GM23338 (cell line): ENCODE results near the gene NPDC1. TPM values are rescaled to one million over a fixed set of nuclear protein-coding genes. Genes with fewer than 3 reads are reported as not detected.

Experiments
- ATAC-seq: fragments of 200-7000 bp; cut with Tn5 transposase; 3 replicates; pipeline ENCODE4 v1.9.1; 2020
- DNase-seq: peaks from one replicate; pipeline ENCODE4 v3.0.0-alpha.2; 2015; ENCODE audit warnings: low spot score
- H2AFZ ChIP-seq: fragments of 200-600 bp; sonication (generic); 2 replicates; pipeline ENCODE4 v1.8.0; 2016; ENCODE audit warnings: antibody characterized with exemption, mild to moderate bottlenecking, moderate library complexity
- H3F3A ChIP-seq: fragments of 200-600 bp; sonication (generic); replicated peaks from 2 replicates; pipeline ENCODE4 v1.8.0; 2017; ENCODE audit warnings: antibody characterized with exemption, mixed run types, low read depth
- H3K27ac ChIP-seq: fragments of 200-600 bp; sonication (generic); 2 replicates; pipeline ENCODE4 v1.6.1; 2016; ENCODE audit warnings: low read depth
- H3K27me3 ChIP-seq: fragments of 200-600 bp; sonication (generic); 2 replicates; pipeline ENCODE4 v1.8.0; 2016; ENCODE audit warnings: mild to moderate bottlenecking, mixed run types, moderate library complexity; ENCODE audit not compliant: insufficient read depth
- H3K36me3 ChIP-seq: fragments of 200-600 bp; sonication (generic); 2 replicates; pipeline ENCODE4 v1.8.0; 2016; ENCODE audit warnings: mild to moderate bottlenecking; ENCODE audit not compliant: insufficient read depth
- H3K4me1 ChIP-seq: fragments of 200-600 bp; sonication (generic); 2 replicates; pipeline ENCODE4 v1.8.0; 2016; ENCODE audit warnings: mild to moderate bottlenecking, moderate library complexity; ENCODE audit not compliant: insufficient read depth
- H3K4me2 ChIP-seq: fragments of 200-600 bp; sonication (generic); 2 replicates; pipeline ENCODE4 v1.7.1; 2017; ENCODE audit warnings: mixed run types
- H3K4me3 ChIP-seq: fragments of 200-600 bp; sonication (generic); 2 replicates; pipeline ENCODE4 v1.6.1; 2016; ENCODE audit warnings: mixed run types
- H3K79me2 ChIP-seq: fragments of 200-600 bp; sonication (generic); replicated peaks from 2 replicates; pipeline ENCODE4 v1.8.0; 2017; ENCODE audit warnings: mild to moderate bottlenecking; ENCODE audit not compliant: insufficient read depth
- H3K9me2 ChIP-seq: fragments of 200-600 bp; sonication (generic); 2 replicates; pipeline ENCODE4 v1.8.0; 2017; ENCODE audit not compliant: insufficient read depth
- H4K20me1 ChIP-seq: fragments of 200-600 bp; sonication (generic); replicated peaks from 2 replicates; pipeline ENCODE4 v1.8.0; 2017; ENCODE audit warnings: mild to moderate bottlenecking; ENCODE audit not compliant: insufficient read depth
- H3K27ac Mint-ChIP-seq: 2 replicates; pipeline ENCODE4 v1.8.0; 2020; ENCODE audit warnings: inconsistent platforms, mild to moderate bottlenecking, moderate library complexity, mixed read lengths
- H3K27me3 Mint-ChIP-seq: 3 replicates; pipeline ENCODE4 v1.8.0; 2022; ENCODE audit warnings: low read depth, mild to moderate bottlenecking, moderate library complexity, mixed read lengths, inconsistent platforms; ENCODE audit not compliant: insufficient read depth, poor library complexity
- H3K36me3 Mint-ChIP-seq: 3 replicates; pipeline ENCODE4 v1.8.0; 2021; ENCODE audit warnings: low read depth, mild to moderate bottlenecking, inconsistent platforms, moderate library complexity, mixed read lengths
- H3K4me1 Mint-ChIP-seq: 3 replicates; pipeline ENCODE4 v1.8.0; 2020; ENCODE audit warnings: mild to moderate bottlenecking, inconsistent platforms, mixed read lengths
- H3K4me3 Mint-ChIP-seq: 3 replicates; pipeline ENCODE4 v1.8.0; 2021; ENCODE audit warnings: moderate library complexity, mild to moderate bottlenecking, inconsistent platforms, mixed read lengths
- H3K9me3 Mint-ChIP-seq: 3 replicates; pipeline ENCODE4 v1.8.0; 2020; ENCODE audit warnings: moderate library complexity, mild to moderate bottlenecking, inconsistent platforms, mixed read lengths
- CREB1 ChIP-seq: fragments of 250-450 bp; sonication (Bioruptor Pico); IDR thresholded peaks from 2 replicates; pipeline ENCODE4 v1.5.0; 2020; ENCODE audit warnings: low read depth, mild to moderate bottlenecking, moderate library complexity
- EZH2phosphoT487 ChIP-seq: fragments of 200-600 bp; sonication (generic); IDR thresholded peaks from one replicate; pipeline ENCODE4 v1.8.1; 2018; ENCODE audit warnings: antibody characterized with exemption; ENCODE audit not compliant: unreplicated experiment
- JUNB ChIP-seq: IDR thresholded peaks from one replicate; pipeline ENCODE4 v1.6.1; 2016; ENCODE audit warnings: antibody characterized with exemption; ENCODE audit not compliant: unreplicated experiment
- ZNF114 ChIP-seq: fragments of 250-450 bp; sonication (Bioruptor Pico); IDR thresholded peaks from 2 replicates; pipeline ENCODE4 v1.5.0; 2020; ENCODE audit warnings: mild to moderate bottlenecking, moderate library complexity
- ZNF331 ChIP-seq: fragments of 250-450 bp; sonication (Bioruptor Pico); IDR thresholded peaks from 2 replicates; pipeline ENCODE4 v1.5.0; 2020; ENCODE audit warnings: low read depth, mild to moderate bottlenecking, moderate library complexity
- polyA plus RNA-seq: library from polyadenylated mRNA; unstranded; fragments of >200 nt; fragmentation: Nextera tagmentation; extraction: Ambion mirVana; gene quantifications from 2 replicates; pipeline ENCODE4 v1.2.1, GENCODE V29; 2016
- total RNA-seq: library from RNA; depleted of rRNA; stranded (reverse); fragments of >200 nt; shearing (Covaris generic); gene quantifications from 2 replicates; pipeline ENCODE4 v1.2.3, GENCODE V29; 2014
- TF ChIP-seq, protein P1 (sequence below): IDR thresholded peaks from one replicate; pipeline ENCODE4 v1.6.1; 2018; ENCODE audit warnings: antibody characterized with exemption; ENCODE audit not compliant: unreplicated experiment
- TF ChIP-seq, protein P2 (sequence below), 2 experiments: fragments of 200-600 bp in 1 of 2; sonication (generic) in 1 of 2; conservative IDR thresholded peaks; 2 replicates each; pipeline versions ENCODE4 v1.5.1 to v1.6.1; 2016 to 2017; ENCODE audit warnings: antibody characterized with exemption in 2 of 2, low read depth in 2 of 2, mild to moderate bottlenecking in 2 of 2, moderate library complexity in 1 of 2
- TF ChIP-seq, protein P3 (sequence below): IDR thresholded peaks from 2 replicates; pipeline ENCODE4 v1.6.1; 2016; ENCODE audit warnings: antibody characterized with exemption

The NPDC1 gene
- total and polyA plus RNA-seq, 2 experiments from 2014 or later = 34.3 to 35.5 TPM

- Mint-ChIP-seq H3K9me3 (no peaks in the 10 kb centered on the region), H3K4me1 (peaks cover 10% of the 10 kb centered on the region), H3K4me3 (no peak overlapping the region), H3K27me3 (peaks cover 3% of the 10 kb centered on the region), H3K36me3 (no peaks in the 10 kb centered on the region; the same call in 2 of the 3 replicates), H3K27ac (no peak overlapping the region)
- TF ChIP-seq EZH2phosphoT487 = no peak
- TF ChIP-seq, protein P1, sequence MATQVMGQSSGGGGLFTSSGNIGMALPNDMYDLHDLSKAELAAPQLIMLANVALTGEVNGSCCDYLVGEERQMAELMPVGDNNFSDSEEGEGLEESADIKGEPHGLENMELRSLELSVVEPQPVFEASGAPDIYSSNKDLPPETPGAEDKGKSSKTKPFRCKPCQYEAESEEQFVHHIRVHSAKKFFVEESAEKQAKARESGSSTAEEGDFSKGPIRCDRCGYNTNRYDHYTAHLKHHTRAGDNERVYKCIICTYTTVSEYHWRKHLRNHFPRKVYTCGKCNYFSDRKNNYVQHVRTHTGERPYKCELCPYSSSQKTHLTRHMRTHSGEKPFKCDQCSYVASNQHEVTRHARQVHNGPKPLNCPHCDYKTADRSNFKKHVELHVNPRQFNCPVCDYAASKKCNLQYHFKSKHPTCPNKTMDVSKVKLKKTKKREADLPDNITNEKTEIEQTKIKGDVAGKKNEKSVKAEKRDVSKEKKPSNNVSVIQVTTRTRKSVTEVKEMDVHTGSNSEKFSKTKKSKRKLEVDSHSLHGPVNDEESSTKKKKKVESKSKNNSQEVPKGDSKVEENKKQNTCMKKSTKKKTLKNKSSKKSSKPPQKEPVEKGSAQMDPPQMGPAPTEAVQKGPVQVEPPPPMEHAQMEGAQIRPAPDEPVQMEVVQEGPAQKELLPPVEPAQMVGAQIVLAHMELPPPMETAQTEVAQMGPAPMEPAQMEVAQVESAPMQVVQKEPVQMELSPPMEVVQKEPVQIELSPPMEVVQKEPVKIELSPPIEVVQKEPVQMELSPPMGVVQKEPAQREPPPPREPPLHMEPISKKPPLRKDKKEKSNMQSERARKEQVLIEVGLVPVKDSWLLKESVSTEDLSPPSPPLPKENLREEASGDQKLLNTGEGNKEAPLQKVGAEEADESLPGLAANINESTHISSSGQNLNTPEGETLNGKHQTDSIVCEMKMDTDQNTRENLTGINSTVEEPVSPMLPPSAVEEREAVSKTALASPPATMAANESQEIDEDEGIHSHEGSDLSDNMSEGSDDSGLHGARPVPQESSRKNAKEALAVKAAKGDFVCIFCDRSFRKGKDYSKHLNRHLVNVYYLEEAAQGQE = no peak
- TF ChIP-seq, protein P2, sequence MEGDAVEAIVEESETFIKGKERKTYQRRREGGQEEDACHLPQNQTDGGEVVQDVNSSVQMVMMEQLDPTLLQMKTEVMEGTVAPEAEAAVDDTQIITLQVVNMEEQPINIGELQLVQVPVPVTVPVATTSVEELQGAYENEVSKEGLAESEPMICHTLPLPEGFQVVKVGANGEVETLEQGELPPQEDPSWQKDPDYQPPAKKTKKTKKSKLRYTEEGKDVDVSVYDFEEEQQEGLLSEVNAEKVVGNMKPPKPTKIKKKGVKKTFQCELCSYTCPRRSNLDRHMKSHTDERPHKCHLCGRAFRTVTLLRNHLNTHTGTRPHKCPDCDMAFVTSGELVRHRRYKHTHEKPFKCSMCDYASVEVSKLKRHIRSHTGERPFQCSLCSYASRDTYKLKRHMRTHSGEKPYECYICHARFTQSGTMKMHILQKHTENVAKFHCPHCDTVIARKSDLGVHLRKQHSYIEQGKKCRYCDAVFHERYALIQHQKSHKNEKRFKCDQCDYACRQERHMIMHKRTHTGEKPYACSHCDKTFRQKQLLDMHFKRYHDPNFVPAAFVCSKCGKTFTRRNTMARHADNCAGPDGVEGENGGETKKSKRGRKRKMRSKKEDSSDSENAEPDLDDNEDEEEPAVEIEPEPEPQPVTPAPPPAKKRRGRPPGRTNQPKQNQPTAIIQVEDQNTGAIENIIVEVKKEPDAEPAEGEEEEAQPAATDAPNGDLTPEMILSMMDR (conservative IDR thresholded peaks at IDR 0.05; ENCODE audit: low read depth in 2 of 2) = peak; percentile 79 to 92
- TF ChIP-seq CREB1 (CRISPR knock-in tag) = peak; percentile 41; the same call in 1 of the 2 replicates
- no peak for TF ChIP-seq JUNB
- Histone ChIP-seq H3K4me2 (no peak overlapping the region), H3K79me2 (peaks cover 10% of the 10 kb centered on the region; the same call in 1 of the 2 replicates), H3K9me2 (no peaks in the 10 kb centered on the region), H3F3A (peaks cover 7% of the 10 kb centered on the region; the same call in 1 of the 2 replicates), H3K27me3 (peaks cover 7% of the 10 kb centered on the region; the same call in 1 of the 2 replicates), H3K27ac (no peak overlapping the region), H2AFZ (no peak overlapping the region), H3K36me3 (no peaks in the 10 kb centered on the region; the same call in 1 of the 2 replicates), H3K4me1 (peaks cover 12% of the 10 kb centered on the region; the same call in 1 of the 2 replicates), H3K4me3 (no peak overlapping the region), H4K20me1 (peaks cover 11% of the 10 kb centered on the region; the same call in 1 of the 2 replicates)
- peak; percentile 72 for ATAC-seq
- peak; percentile 82 for DNase-seq
Measured at GRCh38 chr9:137064027-137064879, 18.3 kb upstream of the NPDC1 start.

- H2AFZ ChIP-seq = no peak overlapping the region
- H3K4me1 ChIP-seq = peaks cover 6% of the 10 kb centered on the region; the same call in 1 of the 2 replicates
- peaks cover 7% of the 10 kb centered on the region; the same call in 1 of the 2 replicates for H3K79me2 ChIP-seq
- H3K27me3 Mint-ChIP-seq = peaks cover 3% of the 10 kb centered on the region
- H3K9me2 ChIP-seq = no peaks in the 10 kb centered on the region
- H3K36me3 ChIP-seq = no peaks in the 10 kb centered on the region; the same call in 1 of the 2 replicates
- peaks cover 4% of the 10 kb centered on the region; the same call in 1 of the 2 replicates for H3K27me3 ChIP-seq
- H3K27ac ChIP-seq = no peak overlapping the region
- no peak overlapping the region for H3K4me2 ChIP-seq
- DNase-seq = no peak
- H3K36me3 Mint-ChIP-seq = no peaks in the 10 kb centered on the region; the same call in 2 of the 3 replicates
- H3K9me3 Mint-ChIP-seq = no peaks in the 10 kb centered on the region
- peaks cover 10% of the 10 kb centered on the region for H3K4me1 Mint-ChIP-seq
- H3K4me3 Mint-ChIP-seq = no peak overlapping the region
- H4K20me1 ChIP-seq = peaks cover 3% of the 10 kb centered on the region; the same call in 1 of the 2 replicates
- H3K4me3 ChIP-seq = no peak overlapping the region
- no peak overlapping the region for H3K27ac Mint-ChIP-seq
- peak; percentile 2; the same call in 2 of the 3 replicates for ATAC-seq
- H3F3A ChIP-seq = peaks cover 7% of the 10 kb centered on the region; the same call in 1 of the 2 replicates
- no peak for TF ChIP-seq CREB1 (CRISPR knock-in tag)
- no peak for TF ChIP-seq ZNF114 (CRISPR knock-in tag)
- TF ChIP-seq, protein P1 = no peak
- TF ChIP-seq JUNB = no peak
- TF ChIP-seq, protein P3, sequence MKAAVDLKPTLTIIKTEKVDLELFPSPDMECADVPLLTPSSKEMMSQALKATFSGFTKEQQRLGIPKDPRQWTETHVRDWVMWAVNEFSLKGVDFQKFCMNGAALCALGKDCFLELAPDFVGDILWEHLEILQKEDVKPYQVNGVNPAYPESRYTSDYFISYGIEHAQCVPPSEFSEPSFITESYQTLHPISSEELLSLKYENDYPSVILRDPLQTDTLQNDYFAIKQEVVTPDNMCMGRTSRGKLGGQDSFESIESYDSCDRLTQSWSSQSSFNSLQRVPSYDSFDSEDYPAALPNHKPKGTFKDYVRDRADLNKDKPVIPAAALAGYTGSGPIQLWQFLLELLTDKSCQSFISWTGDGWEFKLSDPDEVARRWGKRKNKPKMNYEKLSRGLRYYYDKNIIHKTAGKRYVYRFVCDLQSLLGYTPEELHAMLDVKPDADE = no peak
- TF ChIP-seq EZH2phosphoT487 = no peak
- TF ChIP-seq ZNF331 (CRISPR knock-in tag) = no peak
Measured at GRCh38 chr9:137063311-137064026, 17.5 kb upstream of the NPDC1 start.
